ENCODE data around the gene CPT1B. TPM values are rescaled to one million over a fixed set of nuclear protein-coding genes. Genes with fewer than 3 reads are reported as not detected.

Gene CPT1B
- total and polyA plus RNA-seq, 2 of the 4 experiments (the other 2 are of a cell fraction), result 0.36 to 1.8 TPM

GRCh38 chr22:50567721-50568252, 10.4 kb downstream of the CPT1B start:
- Histone ChIP-seq H2AK9ac (replicated peaks; ENCODE audit: low read depth, low read length, poor library complexity) (no peak overlapping the region), H2BK20ac (ENCODE audit: low read depth, low read length) (no peak overlapping the region), H2BK5ac (ENCODE audit: low read depth, low read length, poor library complexity, severe bottlenecking) (no peak overlapping the region), H4K91ac (ENCODE audit: insufficient read depth, low read depth, low read length) (no peak overlapping the region), H3K14ac (replicated peaks; ENCODE audit: low read depth, low read length) (no peak overlapping the region), H3K36me3 (ENCODE audit: control insufficient read depth, insufficient read depth, low read length) (no peaks in the 10 kb centered on the region; the same call in 1 of the 2 replicates), H4K5ac (ENCODE audit: low read depth, low read length) (no peak overlapping the region), H4K20me1 (ENCODE audit: insufficient read depth, low read length) (no peaks in the 10 kb centered on the region), H3K9me3 (ENCODE audit: control insufficient read depth, insufficient read depth, low read length) (no peaks in the 10 kb centered on the region), H3K9me1 (ENCODE audit: insufficient read depth, low read length) (0 out of 2 replicates have a peak, but pooled peaks cover 4% of the 10 kb centered on the region), H3K9ac (ENCODE audit: low read depth, low read length) (no peak overlapping the region), H3K4me3 (ENCODE audit: insufficient read depth, low read depth, low read length) (no peak overlapping the region), H3K4me2 (ENCODE audit: low read depth, low read length) (no peak overlapping the region), H3K4ac (ENCODE audit: low read depth, low read length) (no peak overlapping the region), H3K56ac (ENCODE audit: extremely low read depth, insufficient read depth, low read length) (no peak overlapping the region), H2AFZ (replicated peaks; ENCODE audit: low read length, poor library complexity) (no peak overlapping the region), H3K23ac (ENCODE audit: low read depth, low read length) (no peak overlapping the region), H3K18ac (ENCODE audit: low read depth, low read length) (no peak overlapping the region), H2AK5ac (ENCODE audit: low read depth, low read length) (no peak overlapping the region), H3K4me1 (ENCODE audit: control insufficient read depth, insufficient read depth, low read length) (no peaks in the 10 kb centered on the region), H4K8ac (ENCODE audit: low read depth in 2 of 2, low read length in 2 of 2) (no peak overlapping the region), H2BK15ac (ENCODE audit: low read depth, low read length) (no peak overlapping the region), H3K79me1 (ENCODE audit: low read depth in 1 of 2, low read length in 2 of 2) (no peaks in the 10 kb centered on the region), H3K27ac (ENCODE audit: insufficient read depth, low read length) (no peak overlapping the region), H3K27me3 (ENCODE audit: control insufficient read depth, insufficient read depth, low read length) (peaks cover 7% of the 10 kb centered on the region; the same call in 1 of the 2 replicates), H2BK120ac (ENCODE audit: low read depth, low read length) (no peak overlapping the region)
- no TSS peak for BruUV-seq (replicated peaks)
- TF ChIP-seq, protein P1, sequence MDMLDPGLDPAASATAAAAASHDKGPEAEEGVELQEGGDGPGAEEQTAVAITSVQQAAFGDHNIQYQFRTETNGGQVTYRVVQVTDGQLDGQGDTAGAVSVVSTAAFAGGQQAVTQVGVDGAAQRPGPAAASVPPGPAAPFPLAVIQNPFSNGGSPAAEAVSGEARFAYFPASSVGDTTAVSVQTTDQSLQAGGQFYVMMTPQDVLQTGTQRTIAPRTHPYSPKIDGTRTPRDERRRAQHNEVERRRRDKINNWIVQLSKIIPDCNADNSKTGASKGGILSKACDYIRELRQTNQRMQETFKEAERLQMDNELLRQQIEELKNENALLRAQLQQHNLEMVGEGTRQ (IDR thresholded peaks at IDR 0.05; ENCODE audit: low read depth, low read length), result no peak
- TF ChIP-seq, protein P2, sequence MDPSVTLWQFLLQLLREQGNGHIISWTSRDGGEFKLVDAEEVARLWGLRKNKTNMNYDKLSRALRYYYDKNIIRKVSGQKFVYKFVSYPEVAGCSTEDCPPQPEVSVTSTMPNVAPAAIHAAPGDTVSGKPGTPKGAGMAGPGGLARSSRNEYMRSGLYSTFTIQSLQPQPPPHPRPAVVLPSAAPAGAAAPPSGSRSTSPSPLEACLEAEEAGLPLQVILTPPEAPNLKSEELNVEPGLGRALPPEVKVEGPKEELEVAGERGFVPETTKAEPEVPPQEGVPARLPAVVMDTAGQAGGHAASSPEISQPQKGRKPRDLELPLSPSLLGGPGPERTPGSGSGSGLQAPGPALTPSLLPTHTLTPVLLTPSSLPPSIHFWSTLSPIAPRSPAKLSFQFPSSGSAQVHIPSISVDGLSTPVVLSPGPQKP (IDR thresholded peaks at IDR 0.05; ENCODE audit: borderline replicate concordance, low read depth, low read length), result no peak
- TF ChIP-seq MAZ (IDR thresholded peaks at IDR 0.05; ENCODE audit: borderline replicate concordance, low read depth, low read length), result no peak
- no peak for TF ChIP-seq RFX5 (IDR thresholded peaks at IDR 0.05; ENCODE audit: low read depth, low read length)
- TF ChIP-seq NFE2L2 (IDR thresholded peaks at IDR 0.05; ENCODE audit: low read depth, low read length), result no peak
- no peak for TF ChIP-seq BHLHE40 (IDR thresholded peaks at IDR 0.05; ENCODE audit: low read depth, low read length)
- no peak for TF ChIP-seq CTCF (conservative IDR thresholded peaks at IDR 0.05; ENCODE audit: low read depth, low read length)
- no peak for TF ChIP-seq RCOR1 (IDR thresholded peaks at IDR 0.05; ENCODE audit: insufficient replicate concordance, low read length)
- no peak for TF ChIP-seq POLR2A (IDR thresholded peaks at IDR 0.05; ENCODE audit: low read depth, low read length)
- no peak for TF ChIP-seq MXI1 (IDR thresholded peaks at IDR 0.05; ENCODE audit: borderline replicate concordance, low read depth, low read length)
- TF ChIP-seq CHD1 (IDR thresholded peaks at IDR 0.05; ENCODE audit: low read depth, low read length), result no peak
- TF ChIP-seq RAD21 (IDR thresholded peaks at IDR 0.05; ENCODE audit: low read length), result no peak
- in situ Hi-C loops (cut with MboI; ENCODE audit: low sequenced_read_pairs) (no loop called here), dilution Hi-C loops (cut with HindIII; ENCODE audit: low sequenced_read_pairs, unreplicated experiment) (no loop called here), intact Hi-C loops (cut with micrococcal nuclease) (no loop called here)
- ChIA-PET CTCF (no interaction called here), POLR2A (ENCODE audit: unreplicated experiment) (no interaction called here)
- ATAC-seq (ENCODE audit: low read depth) (no peak), DNase-seq (no peak)
- WGBS, 2 experiments (ENCODE audit: extremely low coverage in 2 of 2, insufficient read length in 1 of 2), result no CpG with 5 or more reads among the region's 7 CpGs

Data from IMR-90 (cell line).